Loucy (cell line): ENCODE results near the gene MPP4.

Source experiments
- H2AFZ ChIP-seq: fragments of 200-600 bp; sonication (generic); 2 replicates; pipeline ENCODE4 v1.6.0; 2016; ENCODE audit warnings: antibody characterized with exemption, mild to moderate bottlenecking, low read length, moderate library complexity
- H3F3A ChIP-seq: fragments of 200-600 bp; 2 replicates; pipeline ENCODE4 v1.6.0; 2016; ENCODE audit warnings: antibody characterized with exemption, low read depth, mild to moderate bottlenecking
- H3K27me3 ChIP-seq: fragments of 200-600 bp; sonication (generic); 2 replicates; pipeline ENCODE4 v1.6.1; 2014; ENCODE audit warnings: low read length, mild to moderate bottlenecking; ENCODE audit not compliant: insufficient read depth, poor library complexity, severe bottlenecking
- H3K36me3 ChIP-seq: fragments of 200-600 bp; sonication (generic); 2 replicates; pipeline ENCODE4 v1.6.1; 2016; ENCODE audit warnings: low read length; ENCODE audit not compliant: insufficient read depth
- H3K4me1 ChIP-seq: fragments of 200-600 bp; sonication (generic); 2 replicates; pipeline ENCODE4 v1.5.1; 2014; ENCODE audit warnings: low read length, mild to moderate bottlenecking; ENCODE audit not compliant: insufficient read depth, poor library complexity, severe bottlenecking
- H3K4me2 ChIP-seq: fragments of 200-600 bp; sonication (generic); 2 replicates; pipeline ENCODE4 v1.6.0; 2014; ENCODE audit warnings: antibody characterized with exemption, low read length, low read depth, mild to moderate bottlenecking; ENCODE audit not compliant: poor library complexity, severe bottlenecking
- H3K4me3 ChIP-seq: fragments of 200-600 bp; sonication (generic); 2 replicates; pipeline ENCODE4 v1.5.1; 2014; ENCODE audit warnings: low read length, mild to moderate bottlenecking, mixed read lengths; ENCODE audit not compliant: poor library complexity, severe bottlenecking
- H3K79me2 ChIP-seq: fragments of 200-600 bp; sonication (generic); 2 replicates; pipeline ENCODE4 v1.6.1; 2014; ENCODE audit warnings: low read length; ENCODE audit not compliant: insufficient read depth
- H3K9ac ChIP-seq: fragments of 200-600 bp; sonication (generic); 2 replicates; pipeline ENCODE4 v1.6.0; 2014; ENCODE audit warnings: mild to moderate bottlenecking, low read depth, low read length, moderate library complexity; ENCODE audit not compliant: poor library complexity, severe bottlenecking
- H3K9me2 ChIP-seq: fragments of 200-600 bp; sonication (generic); replicated peaks from 2 replicates; pipeline ENCODE4 v1.6.1; 2016; ENCODE audit warnings: low read depth, low read length, mixed read lengths
- H3K9me3 ChIP-seq: fragments of 200-600 bp; sonication (generic); 2 replicates; pipeline ENCODE4 v1.6.1; 2014; ENCODE audit warnings: mild to moderate bottlenecking, antibody characterized with exemption, low read length, low read depth; ENCODE audit not compliant: insufficient read depth
- H4K20me1 ChIP-seq: fragments of 200-600 bp; sonication (generic); 2 replicates; pipeline ENCODE4 v1.6.0; 2014; ENCODE audit warnings: antibody characterized with exemption, low read length, mild to moderate bottlenecking; ENCODE audit not compliant: insufficient read depth, poor library complexity, severe bottlenecking
- CTCF ChIP-seq: fragments of 200-600 bp; sonication (generic); conservative IDR thresholded peaks from 2 replicates; pipeline ENCODE4 v1.5.1; 2014; ENCODE audit warnings: mild to moderate bottlenecking, antibody characterized with exemption, low read length
- EZH2phosphoT487 ChIP-seq: fragments of 200-600 bp; IDR thresholded peaks from 2 replicates; pipeline ENCODE4 v1.6.1; 2018; ENCODE audit warnings: antibody characterized with exemption, mild to moderate bottlenecking, moderate library complexity, borderline replicate concordance

Gene MPP4

GRCh38 chr2:201704536-201704935, 6.1 kb upstream of the MPP4 start:
- no peaks in the 10 kb centered on the region for H3K9me3 ChIP-seq
- no peak overlapping the region for H3K9ac ChIP-seq
- H3F3A ChIP-seq, result no peaks in the 10 kb centered on the region
- H2AFZ ChIP-seq, result no peak overlapping the region
- H3K4me2 ChIP-seq, result no peak overlapping the region
- no peaks in the 10 kb centered on the region for H4K20me1 ChIP-seq
- peaks cover 12% of the 10 kb centered on the region for H3K4me1 ChIP-seq
- no peaks in the 10 kb centered on the region for H3K36me3 ChIP-seq
- H3K9me2 ChIP-seq, result no peaks in the 10 kb centered on the region
- no peaks in the 10 kb centered on the region for H3K27me3 ChIP-seq
- H3K79me2 ChIP-seq, result no peaks in the 10 kb centered on the region
- H3K4me3 ChIP-seq, result no peak overlapping the region
- TF ChIP-seq EZH2phosphoT487 (no peak), CTCF (no peak)

- H3K27me3 ChIP-seq, result no peaks in the 10 kb centered on the region
- no peak overlapping the region for H3K4me2 ChIP-seq
- no peaks in the 10 kb centered on the region for H3K36me3 ChIP-seq
- H3K4me3 ChIP-seq, result no peak overlapping the region
- H4K20me1 ChIP-seq, result no peaks in the 10 kb centered on the region
- H2AFZ ChIP-seq, result no peak overlapping the region
- no peak overlapping the region for H3K9ac ChIP-seq
- H3K79me2 ChIP-seq, result no peaks in the 10 kb centered on the region
- no peaks in the 10 kb centered on the region for H3K9me2 ChIP-seq
- peaks cover 1% of the 10 kb centered on the region for H3K4me1 ChIP-seq
- TF ChIP-seq CTCF, result no peak
- TF ChIP-seq EZH2phosphoT487, result no peak
- no peaks in the 10 kb centered on the region for H3F3A ChIP-seq
- H3K9me3 ChIP-seq, result no peaks in the 10 kb centered on the region
These were observed 3.2 kb upstream of the MPP4 start for GRCh38 chr2:201701646-201702045.

DNA sequence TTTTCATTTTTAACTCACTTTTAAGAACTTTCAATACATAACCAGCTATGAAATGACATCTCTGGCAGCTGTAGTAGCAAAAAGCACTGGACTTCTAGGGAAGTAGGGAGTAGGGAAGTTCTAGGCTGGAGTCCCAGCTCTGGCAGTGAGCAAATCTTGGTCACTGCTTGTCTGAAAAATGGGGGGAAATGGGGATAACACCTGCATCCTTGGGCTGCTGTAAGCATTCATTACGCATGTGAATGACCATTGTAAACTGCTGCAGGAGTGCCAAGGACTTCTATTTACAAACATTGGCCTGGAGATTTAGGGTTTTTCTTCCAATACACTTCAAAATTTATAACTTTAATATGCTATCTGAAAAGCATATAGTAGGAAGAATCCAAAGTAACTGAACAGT, 972 bp upstream of the MPP4 start:
- no peaks in the 10 kb centered on the region for H3K9me2 ChIP-seq
- H3K4me3 ChIP-seq, result no peak overlapping the region
- no peaks in the 10 kb centered on the region for H3K4me1 ChIP-seq
- no peaks in the 10 kb centered on the region for H3K79me2 ChIP-seq
- H3K9me3 ChIP-seq, result no peaks in the 10 kb centered on the region
- no peaks in the 10 kb centered on the region for H3K27me3 ChIP-seq
- no peaks in the 10 kb centered on the region for H4K20me1 ChIP-seq
- no peaks in the 10 kb centered on the region for H3F3A ChIP-seq
- H3K4me2 ChIP-seq, result no peak overlapping the region
- H3K36me3 ChIP-seq, result no peaks in the 10 kb centered on the region
- H3K9ac ChIP-seq, result no peak overlapping the region
- no peak overlapping the region for H2AFZ ChIP-seq
- TF ChIP-seq CTCF, result no peak
- no peak for TF ChIP-seq EZH2phosphoT487
